NCI-H345 (cell line): ENCODE data around the gene OTOGL.
A peak's percentile ranks its signal among the peaks of the same experiment; 100 is the strongest.

Experiments
- DNase-seq: peaks from one replicate; lab custom pipeline; 2025; lab: John Stamatoyannopoulos, UW

The OTOGL gene

GRCh38 chr12:80120994-80121393 lies 21.7 kb downstream of the OTOGL start:
- DNase-seq: no peak

GRCh38 chr12:80121661-80122060 lies 22.3 kb downstream of the OTOGL start:
- no peak for DNase-seq

- DNase-seq: no peak
Observed at GRCh38 chr12:80129895-80130530, 30.7 kb downstream of the OTOGL start.

GRCh38 chr12:80135624-80136023 lies 36.3 kb downstream of the OTOGL start:
- DNase-seq: no peak

- DNase-seq: no peak
Observed at GRCh38 chr12:80140005-80140404, 40.7 kb downstream of the OTOGL start.

- DNase-seq: no peak
Observed at GRCh38 chr12:80142640-80143039, 43.3 kb downstream of the OTOGL start.

- no peak for DNase-seq
Observed at GRCh38 chr12:80143537-80143936, 44.2 kb downstream of the OTOGL start.

- peak; percentile 2 for DNase-seq
Observed at GRCh38 chr12:80149547-80150313, 50.4 kb downstream of the OTOGL start.

GRCh38 chr12:80151131-80151530 lies 51.8 kb downstream of the OTOGL start:
- no peak for DNase-seq

- DNase-seq: no peak
Observed at GRCh38 chr12:80154261-80154660, 54.9 kb downstream of the OTOGL start.

- no peak for DNase-seq
Observed at GRCh38 chr12:80156306-80156705, 57.0 kb downstream of the OTOGL start.

- DNase-seq: no peak
Observed at GRCh38 chr12:80157645-80158044, 58.3 kb downstream of the OTOGL start.

GRCh38 chr12:80161612-80162011 lies 62.3 kb downstream of the OTOGL start:
- no peak for DNase-seq

GRCh38 chr12:80162177-80162576 lies 62.8 kb downstream of the OTOGL start:
- no peak for DNase-seq

GRCh38 chr12:80165746-80166145 lies 66.4 kb downstream of the OTOGL start:
- no peak for DNase-seq

GRCh38 chr12:80166751-80167150 lies 67.4 kb downstream of the OTOGL start:
- no peak for DNase-seq

GRCh38 chr12:80168936-80169335 lies 69.6 kb downstream of the OTOGL start:
- no peak for DNase-seq

GRCh38 chr12:80170915-80171314 lies 71.6 kb downstream of the OTOGL start:
- no peak for DNase-seq

GRCh38 chr12:80173083-80173864 lies 73.9 kb downstream of the OTOGL start:
- no peak for DNase-seq

- DNase-seq: no peak
Observed at GRCh38 chr12:80175307-80175930, 76.1 kb downstream of the OTOGL start.

- DNase-seq: no peak
Observed at GRCh38 chr12:80176706-80177105, 77.4 kb downstream of the OTOGL start.

GRCh38 chr12:80178846-80179245 lies 79.5 kb downstream of the OTOGL start:
- DNase-seq: no peak
